Trophoblast cell (in vitro differentiated cells and primary cell): Measurements from ENCODE around the gene FBXL17.

Source experiments
- DNase-seq, 2 donors: peaks; one replicate each; pipeline ENCODE4 v3.0.0-alpha.2; 2016
- H2AFZ ChIP-seq: 2 replicates; pipeline ENCODE4 v1.6.1; 2013; ENCODE audit warnings: low read length, moderate library complexity, mild to moderate bottlenecking; ENCODE audit not compliant: insufficient read depth, poor library complexity
- H2AK5ac ChIP-seq: 2 replicates; pipeline ENCODE4 v1.6.1; 2013; ENCODE audit warnings: mild to moderate bottlenecking, low read length
- H2BK120ac ChIP-seq: 2 replicates; pipeline ENCODE4 v1.6.1; 2013; ENCODE audit warnings: low read length, mild to moderate bottlenecking, moderate library complexity; ENCODE audit not compliant: insufficient read depth, poor library complexity
- H2BK12ac ChIP-seq: 2 replicates; pipeline ENCODE4 v1.6.1; 2013; ENCODE audit warnings: mild to moderate bottlenecking, low read length, moderate library complexity
- H2BK5ac ChIP-seq: 2 replicates; pipeline ENCODE4 v1.6.1; 2013; ENCODE audit warnings: low read length, low read depth, moderate library complexity, mild to moderate bottlenecking; ENCODE audit not compliant: poor library complexity
- H3K14ac ChIP-seq: 2 replicates; pipeline ENCODE4 v1.6.1; 2013; ENCODE audit warnings: mild to moderate bottlenecking, low read length
- H3K18ac ChIP-seq: 2 replicates; pipeline ENCODE4 v1.6.1; 2013; ENCODE audit warnings: mild to moderate bottlenecking, low read length
- H3K23ac ChIP-seq: 2 replicates; pipeline ENCODE4 v1.6.1; 2013; ENCODE audit warnings: low read length
- H3K27ac ChIP-seq: 2 replicates; pipeline ENCODE4 v1.5.1; 2013; ENCODE audit warnings: low read depth, mild to moderate bottlenecking, inconsistent platforms, low read length, moderate library complexity
- H3K27me3 ChIP-seq: 2 replicates; pipeline ENCODE4 v1.6.1; 2013; ENCODE audit warnings: inconsistent platforms, mild to moderate bottlenecking, low read length, moderate library complexity; ENCODE audit not compliant: insufficient read depth
- H3K36me3 ChIP-seq, 2 experiments: 1 replicate in 1 of 2; 2 replicates in 1 of 2; pipeline ENCODE4 v1.6.1; 2013; ENCODE audit warnings: low read length in 2 of 2, mild to moderate bottlenecking in 2 of 2, moderate library complexity in 1 of 2; ENCODE audit not compliant: insufficient read depth in 2 of 2, control insufficient read depth in 1 of 2
- H3K4ac ChIP-seq: 2 replicates; pipeline ENCODE4 v1.6.1; 2013; ENCODE audit warnings: low read depth, mild to moderate bottlenecking, low read length, moderate library complexity
- H3K4me1 ChIP-seq, 2 experiments: 1 replicate in 1 of 2; 2 replicates in 1 of 2; pipeline ENCODE4 v1.6.1; 2013; ENCODE audit warnings: low read length in 2 of 2, mild to moderate bottlenecking in 2 of 2, moderate library complexity in 1 of 2; ENCODE audit not compliant: insufficient read depth in 2 of 2, control insufficient read depth in 1 of 2
- H3K4me2 ChIP-seq: 2 replicates; pipeline ENCODE4 v1.6.1; 2013; ENCODE audit warnings: inconsistent platforms, mild to moderate bottlenecking, low read length, moderate library complexity
- H3K4me3 ChIP-seq: 2 replicates; pipeline ENCODE4 v1.5.1; 2013; ENCODE audit warnings: mild to moderate bottlenecking, low read depth, low read length, inconsistent platforms
- H3K79me1 ChIP-seq: one replicate; pipeline ENCODE4 v1.6.1; 2013; ENCODE audit warnings: low read length
- H3K79me2 ChIP-seq: 2 replicates; pipeline ENCODE4 v1.6.1; 2013; ENCODE audit warnings: low read length, mild to moderate bottlenecking; ENCODE audit not compliant: control insufficient read depth, insufficient read depth, poor library complexity
- H3K9ac ChIP-seq: 2 replicates; pipeline ENCODE4 v1.6.1; 2013; ENCODE audit warnings: mild to moderate bottlenecking, low read length
- H3K9me3 ChIP-seq: 2 replicates; pipeline ENCODE4 v1.6.1; 2013; ENCODE audit warnings: low read depth, mild to moderate bottlenecking, control low read depth, inconsistent platforms, low read length; ENCODE audit not compliant: insufficient read depth
- H4K12ac ChIP-seq: 2 replicates; pipeline ENCODE4 v1.6.1; 2013; ENCODE audit warnings: low read depth, mild to moderate bottlenecking, low read length, moderate library complexity
- H4K8ac ChIP-seq: 2 replicates; pipeline ENCODE4 v1.6.1; 2013; ENCODE audit warnings: low read depth, mild to moderate bottlenecking, low read length, moderate library complexity
- H4K91ac ChIP-seq: one replicate; pipeline ENCODE4 v1.6.1; 2013; ENCODE audit warnings: low read depth, mild to moderate bottlenecking, low read length, moderate library complexity
- WGBS: extraction: QIAGEN DNeasy Blood & Tissue Kit; methylation state at CpG from one replicate; pipeline ENCODE4 v1.1.7; 2013; ENCODE audit warnings: missing lambda C conversion rate; ENCODE audit not compliant: insufficient read length, insufficient coverage; ENCODE audit errors: extremely low coverage; 5-methylcytosine and 5-hydroxymethylcytosine counted together

The FBXL17 gene

DNA sequence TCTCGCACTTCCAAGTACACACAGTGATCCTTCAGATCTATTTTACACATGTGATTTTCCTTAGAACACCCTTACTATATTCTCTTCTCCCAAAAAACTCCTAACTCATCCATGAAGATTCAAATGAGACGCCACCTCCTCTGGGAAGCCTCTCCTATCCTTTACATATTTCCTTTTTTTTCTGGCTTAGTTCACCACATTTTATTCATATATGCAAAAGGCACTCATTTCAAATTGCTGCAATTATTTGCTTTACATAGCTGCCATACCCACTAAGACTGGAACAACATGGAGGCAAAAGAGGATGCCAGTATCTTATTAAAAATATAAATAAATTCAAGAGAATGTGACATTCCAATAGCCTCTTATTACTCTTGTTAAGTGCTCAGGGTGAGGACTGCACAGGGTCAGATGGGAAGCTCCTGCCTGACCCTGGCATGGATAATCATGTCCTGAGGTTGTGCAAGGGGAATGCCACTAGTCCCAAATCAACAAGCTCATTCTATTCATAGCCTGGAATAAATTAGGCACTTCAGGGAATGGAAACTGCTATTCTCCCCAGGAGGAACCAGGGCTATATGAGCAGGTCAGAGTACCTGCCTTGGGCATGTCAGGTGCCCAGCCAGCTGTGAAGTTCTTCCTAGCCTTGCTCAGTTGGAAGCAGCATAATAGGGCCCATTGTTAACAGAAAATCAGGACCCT, 262.9 kb downstream of the FBXL17 start:
- H3K36me3 ChIP-seq: no peaks in the 10 kb centered on the region
- no peaks in the 10 kb centered on the region for H3K79me1 ChIP-seq
- H3K4ac ChIP-seq: no peak overlapping the region
- H3K79me2 ChIP-seq: no peaks in the 10 kb centered on the region
- H4K12ac ChIP-seq: no peak overlapping the region
- H2BK5ac ChIP-seq: no peak overlapping the region
- no peak overlapping the region for H2BK120ac ChIP-seq
- no peak overlapping the region for H2AK5ac ChIP-seq
- H4K91ac ChIP-seq: no peak overlapping the region
- DNase-seq: no peak
- no peak overlapping the region for H3K4me3 ChIP-seq
- H3K27ac ChIP-seq: no peak overlapping the region
- no peak overlapping the region for H3K9ac ChIP-seq
- H3K23ac ChIP-seq: no peak overlapping the region
- no peak overlapping the region for H3K4me2 ChIP-seq
- no peaks in the 10 kb centered on the region for H3K27me3 ChIP-seq
- no peak overlapping the region for H4K8ac ChIP-seq
- H3K18ac ChIP-seq: no peak overlapping the region
- WGBS: no CpG with 5 or more reads among the region's 2 CpGs
- H3K14ac ChIP-seq: no peak overlapping the region
- no peak overlapping the region for H2BK12ac ChIP-seq
- H3K9me3 ChIP-seq: no peaks in the 10 kb centered on the region
- H3K4me1 ChIP-seq: no peaks in the 10 kb centered on the region
- H2AFZ ChIP-seq: no peak overlapping the region

DNA sequence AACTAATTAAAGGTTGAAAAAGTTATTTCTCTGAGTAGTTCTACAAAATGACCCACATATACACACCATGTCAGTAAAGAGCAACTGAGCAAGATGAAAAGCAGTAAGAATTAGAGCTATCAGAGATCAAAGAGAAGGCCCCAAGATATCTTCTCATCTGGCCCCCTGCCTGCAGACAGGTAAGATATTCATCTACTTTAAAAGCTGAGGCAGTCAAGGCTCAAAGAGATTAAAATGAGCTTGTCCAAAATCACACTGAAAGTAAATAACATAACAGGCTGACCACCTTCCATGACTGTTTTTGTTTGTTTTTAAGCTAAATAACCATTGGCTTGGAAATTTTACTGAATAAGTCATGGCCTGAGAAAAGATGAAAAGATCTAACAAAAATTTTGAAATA, 266.2 kb downstream of the FBXL17 start:
- Histone ChIP-seq H3K79me2 (no peaks in the 10 kb centered on the region), H2BK5ac (no peak overlapping the region), H3K4me2 (no peak overlapping the region), H2AK5ac (no peak overlapping the region), H3K4me1 (no peaks in the 10 kb centered on the region), H3K36me3 (no peaks in the 10 kb centered on the region), H3K18ac (no peak overlapping the region), H3K4ac (no peak overlapping the region), H3K9me3 (no peaks in the 10 kb centered on the region), H3K4me3 (no peak overlapping the region), H2AFZ (no peak overlapping the region), H2BK120ac (no peak overlapping the region), H3K23ac (no peak overlapping the region), H4K91ac (no peak overlapping the region), H4K12ac (no peak overlapping the region), H3K79me1 (no peaks in the 10 kb centered on the region), H4K8ac (no peak overlapping the region), H3K9ac (no peak overlapping the region), H3K27me3 (no peaks in the 10 kb centered on the region), H3K27ac (no peak overlapping the region), H3K14ac (no peak overlapping the region), H2BK12ac (no peak overlapping the region)
- no peak for DNase-seq

- H3K4me2 ChIP-seq: no peak overlapping the region
- H3K14ac ChIP-seq: no peak overlapping the region
- no CpG with 5 or more reads among the region's 2 CpGs for WGBS
- no peak overlapping the region for H3K23ac ChIP-seq
- H3K4me3 ChIP-seq: no peak overlapping the region
- H2AFZ ChIP-seq: no peak overlapping the region
- H3K9ac ChIP-seq: no peak overlapping the region
- no peak overlapping the region for H3K18ac ChIP-seq
- no peaks in the 10 kb centered on the region for H3K4me1 ChIP-seq
- H3K27me3 ChIP-seq: no peaks in the 10 kb centered on the region
- no peaks in the 10 kb centered on the region for H3K79me2 ChIP-seq
- H4K91ac ChIP-seq: no peak overlapping the region
- no peak overlapping the region for H2BK5ac ChIP-seq
- no peak overlapping the region for H4K12ac ChIP-seq
- H2BK12ac ChIP-seq: no peak overlapping the region
- no peak overlapping the region for H4K8ac ChIP-seq
- no peak overlapping the region for H3K4ac ChIP-seq
- H2AK5ac ChIP-seq: no peak overlapping the region
- H2BK120ac ChIP-seq: no peak overlapping the region
- H3K36me3 ChIP-seq: no peaks in the 10 kb centered on the region
- no peak overlapping the region for H3K27ac ChIP-seq
- H3K9me3 ChIP-seq: no peaks in the 10 kb centered on the region
- no peaks in the 10 kb centered on the region for H3K79me1 ChIP-seq
- no peak for DNase-seq
Observed at GRCh38 chr5:108113950-108114349, 267.9 kb downstream of the FBXL17 start.

GRCh38 chr5:108111736-108112135, 270.2 kb downstream of the FBXL17 start:
- H4K91ac ChIP-seq: no peak overlapping the region
- H3K14ac ChIP-seq: no peak overlapping the region
- no peak overlapping the region for H2BK120ac ChIP-seq
- H3K4me2 ChIP-seq: no peak overlapping the region
- H3K4me1 ChIP-seq: no peaks in the 10 kb centered on the region
- H4K12ac ChIP-seq: no peak overlapping the region
- no peak overlapping the region for H2AFZ ChIP-seq
- no peak for DNase-seq
- no peaks in the 10 kb centered on the region for H3K9me3 ChIP-seq
- no peaks in the 10 kb centered on the region for H3K79me1 ChIP-seq
- H3K23ac ChIP-seq: no peak overlapping the region
- H3K27me3 ChIP-seq: no peaks in the 10 kb centered on the region
- H2AK5ac ChIP-seq: no peak overlapping the region
- no CpG with 5 or more reads among the region's 2 CpGs for WGBS
- no peak overlapping the region for H3K27ac ChIP-seq
- no peak overlapping the region for H3K18ac ChIP-seq
- no peak overlapping the region for H4K8ac ChIP-seq
- H3K4me3 ChIP-seq: no peak overlapping the region
- no peak overlapping the region for H3K4ac ChIP-seq
- H3K79me2 ChIP-seq: no peaks in the 10 kb centered on the region
- no peak overlapping the region for H3K9ac ChIP-seq
- no peak overlapping the region for H2BK5ac ChIP-seq
- H2BK12ac ChIP-seq: no peak overlapping the region
- H3K36me3 ChIP-seq: no peaks in the 10 kb centered on the region
